ENCODE measurements around the gene CCDC13. TPM values are rescaled to one million over a fixed set of nuclear protein-coding genes. Genes with fewer than 3 reads are reported as not detected.

The CCDC13 gene
- total RNA-seq, 2 donors from 2014 or later: 2.0 to 2.3 TPM

DNA sequence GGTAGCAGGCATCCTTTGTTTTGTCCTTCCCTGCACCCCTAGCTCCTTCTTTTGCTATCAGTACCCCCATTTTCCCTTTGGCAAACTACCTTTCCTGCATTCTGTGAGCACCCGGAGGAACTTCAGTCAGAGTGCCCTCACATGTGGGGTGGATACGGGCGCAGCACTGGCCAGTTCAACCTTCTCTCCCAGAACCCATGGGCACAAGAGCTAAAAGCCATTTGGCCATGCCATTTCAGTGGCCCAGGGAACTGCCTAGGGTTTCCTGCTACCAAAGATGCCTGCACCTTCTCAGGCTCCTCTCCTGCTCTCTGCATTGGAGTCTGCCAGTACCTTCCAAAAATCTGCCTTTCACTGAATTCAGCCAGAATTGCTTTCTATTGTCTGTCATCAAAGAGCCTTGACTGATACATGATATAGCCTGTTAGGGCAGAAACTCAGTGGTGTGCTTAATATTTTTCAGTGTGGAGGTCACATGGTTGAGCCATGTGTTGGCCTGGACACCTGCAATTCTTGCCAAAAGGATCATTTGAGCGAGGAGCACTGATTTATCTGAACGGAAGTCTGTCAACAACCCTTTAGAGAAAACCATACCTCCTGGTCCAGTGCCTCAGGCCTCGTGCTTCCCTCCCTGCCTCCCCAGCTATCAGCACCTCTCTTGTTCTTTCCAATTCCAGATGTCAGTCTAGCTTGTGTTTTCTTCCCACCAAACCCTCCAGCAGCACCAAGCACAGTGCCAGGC is 43.5 kb downstream of the CCDC13 start:
- intact Hi-C loops (cut with DNase I, micrococcal nuclease): no loop called here
- ATAC-seq (no peak), DNase-seq (no peak)

DNA sequence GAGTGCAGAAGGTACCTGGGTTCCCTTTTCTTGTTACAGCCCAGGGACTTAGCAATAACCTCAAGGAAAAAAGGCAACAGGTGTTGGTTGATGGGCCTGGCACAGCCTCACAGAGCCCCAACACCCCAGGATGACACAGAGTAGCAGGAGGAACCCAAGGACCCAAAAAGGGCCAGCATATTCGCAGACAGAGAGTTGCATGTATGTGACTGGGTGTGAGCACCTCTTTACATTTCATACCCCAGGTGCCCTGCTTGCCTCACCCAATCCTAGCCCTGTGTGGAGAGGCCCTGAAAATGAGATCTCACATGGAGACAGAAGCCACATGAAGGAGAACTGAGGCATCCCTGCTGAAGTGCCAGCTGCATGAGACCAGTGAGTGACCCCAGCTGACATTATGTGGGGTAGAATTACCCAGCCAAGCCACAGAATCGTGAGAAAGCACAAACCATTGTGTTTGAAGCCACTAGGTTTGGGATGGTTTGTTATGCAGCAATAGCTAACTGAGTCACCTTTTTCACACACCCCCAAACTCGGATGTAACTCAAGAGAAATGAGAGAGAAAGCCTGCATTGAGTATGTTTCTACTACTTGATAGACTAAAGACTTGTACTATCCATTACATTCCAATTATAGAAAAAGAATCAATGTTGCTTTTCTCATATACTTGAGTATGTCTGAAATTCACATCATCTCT is 44.2 kb downstream of the CCDC13 start:
- no peak for DNase-seq
- no peak for ATAC-seq
- intact Hi-C loops (cut with DNase I, micrococcal nuclease): no loop called here

DNA sequence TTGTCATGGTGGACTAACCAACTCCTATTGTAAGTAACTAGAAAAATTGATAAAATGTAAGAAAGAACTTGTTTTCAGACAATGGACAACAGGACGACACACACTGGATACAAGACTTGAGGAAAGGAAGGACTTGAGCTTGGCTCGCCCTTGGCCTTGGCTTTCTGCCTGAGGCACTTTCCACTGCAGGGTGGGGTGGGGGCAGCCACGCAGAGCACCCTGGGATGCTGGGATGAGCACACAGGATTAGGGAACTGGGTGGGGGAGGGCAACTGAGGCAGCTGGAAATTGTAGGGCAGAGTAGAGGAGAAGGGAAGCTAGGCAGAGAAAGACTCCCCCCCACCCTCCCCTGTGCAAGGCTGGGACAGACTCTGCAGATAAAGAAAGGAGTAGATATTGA is 45.0 kb downstream of the CCDC13 start:
- intact Hi-C loops (cut with DNase I, micrococcal nuclease): no loop called here
- ATAC-seq (no peak), DNase-seq (no peak)

DNA sequence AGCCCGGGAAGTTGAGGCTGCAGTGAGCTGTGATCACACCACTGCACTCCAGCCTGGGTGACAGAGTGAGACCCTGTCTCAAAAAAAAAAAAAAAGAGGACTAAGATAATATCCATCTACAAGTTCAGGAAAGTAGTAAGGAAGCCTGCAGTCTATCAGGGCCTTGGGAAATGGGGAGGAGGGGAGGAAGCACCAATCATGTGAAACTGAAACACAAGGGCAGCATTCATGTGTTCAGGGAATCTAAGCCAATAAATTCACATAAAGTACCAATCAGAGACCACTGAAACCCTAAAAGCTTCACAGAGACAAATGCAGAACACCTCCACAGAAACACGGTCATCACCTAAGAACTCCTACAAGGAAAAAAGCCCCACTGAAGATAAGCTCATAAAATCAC is 47.6 kb downstream of the CCDC13 start:
- intact Hi-C loops (cut with DNase I, micrococcal nuclease): no loop called here
- ATAC-seq (no peak), DNase-seq (no peak)

DNA sequence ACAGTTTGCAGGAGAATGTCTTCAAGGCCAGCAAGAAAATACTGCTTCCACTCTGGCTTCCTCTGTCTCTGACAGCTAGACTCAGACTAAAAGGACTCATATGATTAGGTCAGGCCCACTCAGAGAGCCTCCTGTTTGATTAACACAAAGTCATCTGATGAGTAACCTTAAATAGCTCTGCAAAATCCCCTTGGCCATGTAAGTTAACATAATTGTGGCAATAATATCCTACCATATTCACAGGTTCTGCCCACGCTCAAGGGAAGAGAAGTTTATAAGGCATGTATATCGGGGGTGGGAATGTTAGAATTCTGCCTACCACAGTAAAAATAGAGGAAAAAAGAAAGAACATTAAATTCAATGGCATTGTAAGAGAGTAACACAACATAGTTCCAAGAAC is 49.8 kb downstream of the CCDC13 start:
- intact Hi-C loops (cut with DNase I, micrococcal nuclease): no loop called here
- no peak for DNase-seq
- no peak for ATAC-seq

Other genes with a start within 250 kb of the CCDC13 start
- 10 to 100 TPM; 11.4 to 15.2 TPM for gene SEC22C, start 191.3 kb downstream of the CCDC13 start, total RNA-seq
- gene SS18L2, start 182.4 kb downstream of the CCDC13 start, total RNA-seq: 10 to 100 TPM; 19.0 to 20.5 TPM
- 10 to 100 TPM; 54.1 to 63.9 TPM for gene NKTR, start 172.6 kb downstream of the CCDC13 start, total RNA-seq
- 10 to 100 TPM in 1 of 2 donors, 1 to 10 TPM in 1; 5.7 to 11.8 TPM for gene ZBTB47, start 119.6 kb downstream of the CCDC13 start, total RNA-seq
- gene KLHL40, start 87.7 kb downstream of the CCDC13 start, total RNA-seq: not detected
- gene HHATL, start 70.5 kb downstream of the CCDC13 start, total RNA-seq: under 1 TPM in 1 of 2 donors, not detected in 1; 0.28 TPM
- 100 to 1,000 TPM; 376 to 377 TPM for gene HIGD1A, start 31.2 kb upstream of the CCDC13 start, total RNA-seq
- 1 to 10 TPM; 4.9 to 6.3 TPM for gene ACKR2, start 36.2 kb upstream of the CCDC13 start, total RNA-seq
- gene CYP8B1, start 102.6 kb upstream of the CCDC13 start, total RNA-seq: not detected
- 1 to 10 TPM; 5.9 to 7.7 TPM for gene ZNF662, start 132.9 kb upstream of the CCDC13 start, total RNA-seq
- 1 to 10 TPM; 1.1 to 2.5 TPM for gene GASK1A, start 206.1 kb upstream of the CCDC13 start, total RNA-seq

Data from left colon (tissue), 2 donors.